GM10266 (cell line): ENCODE results near the gene KRTAP26-1.

Experiments used
- DNase-seq: peaks from one replicate; pipeline ENCODE4 v3.0.0; 2012; ENCODE audit errors: extremely low spot score
- TF ChIP-seq, protein P1 (sequence below): IDR thresholded peaks from 2 replicates; pipeline ENCODE4 v1.5.1; 2012; ENCODE audit warnings: mild to moderate bottlenecking, low read depth; ENCODE audit not compliant: control insufficient read depth, insufficient read depth; ENCODE audit errors: missing control alignments

KRTAP26-1 gene

DNA sequence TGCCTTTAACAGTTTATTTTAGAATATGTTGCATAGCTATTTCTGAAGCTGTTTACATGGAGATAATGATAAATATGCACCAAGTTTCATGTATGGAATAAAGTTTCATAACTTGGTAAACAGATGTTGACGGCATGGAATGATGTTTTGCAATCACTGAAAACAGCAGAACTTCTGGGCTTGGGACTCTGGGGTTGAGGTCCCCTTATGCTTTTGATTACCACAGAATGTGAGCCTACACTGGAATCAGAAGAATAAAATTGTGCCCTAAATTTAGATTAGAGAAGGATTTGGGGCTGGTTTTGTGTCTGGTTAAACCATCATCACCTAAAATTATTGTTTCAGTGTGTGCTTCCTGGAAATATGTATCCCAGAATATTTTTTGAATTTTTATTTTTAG is 48.5 kb downstream of the KRTAP26-1 start:
- TF ChIP-seq, protein P1, sequence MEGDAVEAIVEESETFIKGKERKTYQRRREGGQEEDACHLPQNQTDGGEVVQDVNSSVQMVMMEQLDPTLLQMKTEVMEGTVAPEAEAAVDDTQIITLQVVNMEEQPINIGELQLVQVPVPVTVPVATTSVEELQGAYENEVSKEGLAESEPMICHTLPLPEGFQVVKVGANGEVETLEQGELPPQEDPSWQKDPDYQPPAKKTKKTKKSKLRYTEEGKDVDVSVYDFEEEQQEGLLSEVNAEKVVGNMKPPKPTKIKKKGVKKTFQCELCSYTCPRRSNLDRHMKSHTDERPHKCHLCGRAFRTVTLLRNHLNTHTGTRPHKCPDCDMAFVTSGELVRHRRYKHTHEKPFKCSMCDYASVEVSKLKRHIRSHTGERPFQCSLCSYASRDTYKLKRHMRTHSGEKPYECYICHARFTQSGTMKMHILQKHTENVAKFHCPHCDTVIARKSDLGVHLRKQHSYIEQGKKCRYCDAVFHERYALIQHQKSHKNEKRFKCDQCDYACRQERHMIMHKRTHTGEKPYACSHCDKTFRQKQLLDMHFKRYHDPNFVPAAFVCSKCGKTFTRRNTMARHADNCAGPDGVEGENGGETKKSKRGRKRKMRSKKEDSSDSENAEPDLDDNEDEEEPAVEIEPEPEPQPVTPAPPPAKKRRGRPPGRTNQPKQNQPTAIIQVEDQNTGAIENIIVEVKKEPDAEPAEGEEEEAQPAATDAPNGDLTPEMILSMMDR, result no peak
- DNase-seq, result no peak

DNA sequence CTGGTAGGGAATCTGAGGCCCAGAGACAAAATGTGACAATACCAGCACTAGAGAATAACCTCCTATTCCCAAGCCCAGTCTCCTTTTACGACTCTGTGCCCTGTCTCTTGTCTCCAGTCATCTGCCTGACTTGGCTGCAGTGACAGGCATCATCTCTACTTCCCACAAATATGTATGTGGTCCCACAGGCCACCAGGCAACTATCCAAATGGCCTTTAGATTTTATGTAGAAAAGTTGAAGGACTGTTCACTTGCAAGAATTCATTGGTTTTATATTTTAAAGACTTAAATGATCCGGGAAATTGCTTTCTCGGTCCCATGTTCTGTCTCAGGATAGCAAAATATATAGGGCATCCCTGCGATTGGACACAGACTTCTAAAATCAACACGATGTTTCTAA is 49.0 kb downstream of the KRTAP26-1 start:
- no peak for DNase-seq
- TF ChIP-seq, protein P1, result no peak

DNA sequence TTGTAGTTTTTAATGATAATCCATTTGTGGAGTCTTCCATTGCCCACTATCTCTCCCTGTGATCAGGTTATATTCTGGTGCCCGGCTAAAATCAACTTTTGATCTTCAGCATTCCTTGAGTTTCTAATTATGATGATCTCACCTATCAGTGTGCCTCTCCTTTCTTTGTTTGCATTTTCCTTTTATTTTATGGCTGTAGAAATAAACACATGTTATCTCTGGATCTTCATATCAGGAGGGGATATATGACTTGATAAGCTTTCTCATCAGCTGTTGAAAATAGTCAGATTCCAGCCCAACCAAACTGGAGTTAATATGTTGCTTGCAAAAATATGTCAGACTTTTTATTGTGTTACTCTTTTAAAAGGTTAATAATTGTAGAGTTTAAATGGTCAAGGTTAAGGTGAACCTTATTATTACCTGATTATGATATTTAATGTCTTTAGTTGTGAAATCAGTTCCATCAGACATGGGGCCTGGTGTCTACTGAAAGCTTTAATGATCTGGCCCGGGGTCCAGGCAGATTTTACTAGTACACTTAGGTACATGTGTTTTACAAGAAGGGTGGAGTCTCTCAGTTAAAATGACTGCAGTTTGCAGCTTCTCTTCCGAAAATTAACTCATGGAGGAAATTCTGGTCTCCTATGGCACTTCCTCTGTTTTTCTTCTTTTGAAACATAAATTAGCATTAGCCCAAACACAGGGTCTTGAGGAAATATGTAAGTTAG is 50.1 kb downstream of the KRTAP26-1 start:
- TF ChIP-seq, protein P1, result no peak
- DNase-seq, result no peak
